Right lobe of liver (tissue), 6 donors: ENCODE results near the gene HM13. TPM values are rescaled to one million over a fixed set of nuclear protein-coding genes. Genes with fewer than 3 reads are reported as not detected.
"Not testable (repeated sequence)": the region's sequence is repeated elsewhere in the genome, so short reads cannot be mapped to it uniquely, and the experiment has no call there.

ENCODE experiments used
- ATAC-seq, 4 donors: fragments of 200-7000 bp; cut with Tn5 transposase; one replicate each; pipeline ENCODE4 v1.9.1; 2020; ENCODE audit warnings: mild to moderate bottlenecking in 4 of 4, moderate library complexity in 4 of 4
- DNase-seq, 3 donors: peaks; one replicate each; pipeline ENCODE4 v3.0.0-alpha.2; 2020
- H3K27ac ChIP-seq, 3 donors: fragments of 200-600 bp; one replicate each; pipeline ENCODE4 v1.8.0; 2022
- H3K27me3 ChIP-seq, 2 donors: fragments of 200-600 bp; one replicate each; pipeline ENCODE4 v1.8.0; 2022
- H3K36me3 ChIP-seq, 4 donors: fragments of 200-600 bp; sonication (generic) in 1 of 4; one replicate each; pipeline versions ENCODE4 v1.5.1 to v1.8.0; 2017 to 2022; ENCODE audit warnings: control low read depth in 1 of 4
- H3K4me1 ChIP-seq, 4 donors: fragments of 200-600 bp; sonication (generic) in 1 of 4; one replicate each; pipeline versions ENCODE4 v1.5.1 to v1.8.0; 2017 to 2022; ENCODE audit warnings: control low read depth in 1 of 4
- H3K4me3 ChIP-seq, 3 donors: fragments of 200-600 bp; one replicate each; pipeline ENCODE4 v1.8.0; 2022
- H3K9me3 ChIP-seq, 4 donors: fragments of 200-600 bp; sonication (generic) in 1 of 4; one replicate each; pipeline versions ENCODE4 v1.5.1 to v1.8.0; 2017 to 2022; ENCODE audit warnings: control low read depth in 1 of 4
- CTCF ChIP-seq, 4 donors: fragments of 200-600 bp in 3 of 4; fragments of 450-650 bp in 1 of 4; IDR thresholded peaks; one replicate each; pipeline versions ENCODE4 v1.5.1 to v1.8.0; 2016 to 2022; ENCODE audit warnings: antibody characterized with exemption in 4 of 4, mild to moderate bottlenecking in 2 of 4
- POLR2A ChIP-seq: fragments of 450-650 bp; IDR thresholded peaks from one replicate; pipeline ENCODE4 v1.6.1; 2017; ENCODE audit warnings: antibody characterized with exemption, mild to moderate bottlenecking
- WGBS: methylation state at CpG from one replicate; pipeline ENCODE4 v1.1.6; 2018; ENCODE audit warnings: low coverage, low lambda C conversion rate; ENCODE audit not compliant: insufficient coverage; ENCODE audit errors: missing lambda C conversion rate; 5-methylcytosine and 5-hydroxymethylcytosine counted together
- intact Hi-C, 2 donors: fragments of 100-400 bp; cut with DNase I; formaldehyde crosslinking; loops; one replicate each; pipeline versions ENCODE4 v1.11.2 to v1.14.1; 2022
- total RNA-seq, 6 experiments: library from RNA; depleted of rRNA in 2 of 6; stranded (reverse); fragments of >200 nt in 2 of 6; fragmentation: NEBNext Ultra II Directional in 3 of 6; extraction: Animal tissue kit (Norgen Biotek cat#: 25700) in 3 of 6; gene quantifications; one replicate each; pipeline versions ENCODE4 v1.1.0 to v1.2.4, GENCODE V29; 2016 to 2023
- donor health status: DM: no; HTN: yes; CAD: no.
- donor health status: DM: no; HTN: no; CAD: no.
- donor health status: DM: no; HTN: no; CAD: no.
- donor health status: DM: no; HTN: yes; CAD: no.
- donor health status: DM: no; HTN: yes; CAD: no.

Gene HM13
- total RNA-seq, 6 experiments from 2014 or later = 78.1 to 141 (median 114) TPM

GRCh38 chr20:31573555-31574321 is 59.5 kb downstream of the HM13 start:
- H3K4me1 ChIP-seq = peaks cover 0 to 39% (median 13%) of the 10 kb centered on the region in 4 donors
- DNase-seq (no peak), ATAC-seq (no peak)
- H3K36me3 ChIP-seq = no peaks in the 10 kb centered on the region
- peak overlapping the region; percentile 46 to 85 (median 82) for H3K27ac ChIP-seq
- no peaks in the 10 kb centered on the region for H3K27me3 ChIP-seq
- peak overlapping the region; percentile 47 to 73 (median 52) for H3K4me3 ChIP-seq
- 16% methylated on average over 19 of the region's 19 CpGs for whole genome bisulfite sequencing
- no peak for TF ChIP-seq CTCF (IDR thresholded peaks at IDR 0.05)
- TF ChIP-seq POLR2A = no peak
- H3K9me3 ChIP-seq = no peaks in the 10 kb centered on the region
- intact Hi-C loops = no loop called here

- 91% methylated on average over 8 of the region's 10 CpGs for WGBS
- not testable (repeated sequence) for H3K27ac ChIP-seq
These were observed 60.7 kb downstream of the HM13 start for GRCh38 chr20:31574986-31575385.

GRCh38 chr20:31576751-31577150 is 62.5 kb downstream of the HM13 start:
- Histone ChIP-seq H3K4me1 (peaks cover 0 to 13% (median 6%) of the 10 kb centered on the region in 4 donors), H3K27ac (no peak overlapping the region), H3K27me3 (no peaks in the 10 kb centered on the region), H3K9me3 (no peaks in the 10 kb centered on the region), H3K36me3 (no peaks in the 10 kb centered on the region), H3K4me3 (no peak overlapping the region)
- intact Hi-C loops = no loop called here
- TF ChIP-seq POLR2A (no peak), CTCF (IDR thresholded peaks at IDR 0.05) (no peak)
- no peak for DNase-seq
- WGBS = no CpG with 5 or more reads among the region's 2 CpGs
- ATAC-seq = no peak

More at GRCh38 chr20:31574986-31575385, 60.7 kb downstream of the HM13 start:
- H3K27me3 ChIP-seq, H3K4me3 ChIP-seq, ATAC-seq, DNase-seq, intact Hi-C loops, H3K36me3 ChIP-seq, H3K9me3 ChIP-seq: not testable (repeated sequence)
- H3K4me1 ChIP-seq = peaks cover 0 to 26% (median 8%) of the 10 kb centered on the region in 4 donors

- Histone ChIP-seq H3K4me3 (no peak overlapping the region), H3K27ac (no peak overlapping the region), H3K4me1 (peaks cover 0 to 9% (median 4%) of the 10 kb centered on the region in 4 donors), H3K27me3 (no peaks in the 10 kb centered on the region), H3K36me3 (no peaks in the 10 kb centered on the region), H3K9me3 (no peaks in the 10 kb centered on the region)
- ATAC-seq (no peak), DNase-seq (no peak)
- 70% methylated on average over 4 of the region's 9 CpGs for WGBS
- TF ChIP-seq CTCF (IDR thresholded peaks at IDR 0.05) (no peak), POLR2A (no peak)
- intact Hi-C loops = no loop called here
These were observed 63.0 kb downstream of the HM13 start for GRCh38 chr20:31577194-31577593.

GRCh38 chr20:31578448-31579138 is 64.4 kb downstream of the HM13 start:
- TF ChIP-seq CTCF (IDR thresholded peaks at IDR 0.05) (no peak), POLR2A (no peak)

More at GRCh38 chr20:31578448-31579138, 64.4 kb downstream of the HM13 start:
- intact Hi-C loops = no loop called here
- H3K27me3 ChIP-seq = no peaks in the 10 kb centered on the region
- H3K27ac ChIP-seq = no peak overlapping the region
- no peaks in the 10 kb centered on the region for H3K36me3 ChIP-seq
- H3K4me1 ChIP-seq = peaks cover 0 to 6% (median 0%) of the 10 kb centered on the region in 4 donors
- no peaks in the 10 kb centered on the region for H3K9me3 ChIP-seq
- no peak overlapping the region for H3K4me3 ChIP-seq
- WGBS = 88% methylated on average over 5 of the region's 43 CpGs
- DNase-seq = no peak
- no peak for ATAC-seq
